Transverse colon (tissue), 4 donors: ENCODE measurements around the gene CNNM2. TPM values are rescaled to one million over a fixed set of nuclear protein-coding genes. Genes with fewer than 3 reads are reported as not detected.
A peak's percentile ranks its signal among the peaks of the same experiment; 100 is the strongest.

Experiments used
- DNase-seq: peaks from one replicate; pipeline ENCODE4 v3.0.0-alpha.2; 2019
- H3K27ac ChIP-seq, 4 donors: fragments of 200-600 bp; sonication (generic); 2 replicates each; pipeline ENCODE4 v1.5.1; 2016 to 2018; ENCODE audit warnings: inconsistent platforms in 4 of 4
- H3K27me3 ChIP-seq: fragments of 200-600 bp; sonication (generic); 2 replicates; pipeline ENCODE4 v1.5.1; 2017; ENCODE audit warnings: inconsistent platforms
- H3K36me3 ChIP-seq, 4 donors: fragments of 200-600 bp; sonication (generic); 2 replicates each; pipeline ENCODE4 v1.5.1; 2017 to 2019; ENCODE audit warnings: inconsistent platforms in 4 of 4
- H3K4me1 ChIP-seq, 4 donors: fragments of 200-600 bp; sonication (generic); 2 replicates each; pipeline ENCODE4 v1.5.1; 2017 to 2020; ENCODE audit warnings: inconsistent platforms in 4 of 4
- H3K4me3 ChIP-seq, 4 donors: fragments of 200-600 bp; sonication (generic); 1 replicate in 1 of 4; 2 replicates in 3 of 4; pipeline versions ENCODE4 v1.5.1 to v1.6.1; 2017 to 2019; ENCODE audit warnings: inconsistent platforms in 4 of 4
- H3K9me3 ChIP-seq, 2 donors: fragments of 200-600 bp; sonication (generic); 2 replicates each; pipeline ENCODE4 v1.5.1; 2017 to 2019; ENCODE audit warnings: inconsistent platforms in 2 of 2
- CTCF ChIP-seq, 5 experiments: fragments of 200-600 bp in 3 of 5; fragments of 450-650 bp in 2 of 5; sonication (generic) in 3 of 5; IDR thresholded peaks; 1 replicate in 2 of 5; 2 replicates in 3 of 5; pipeline ENCODE4 v1.5.1; 2016 to 2017; ENCODE audit warnings: antibody characterized with exemption in 5 of 5, inconsistent platforms in 3 of 5, mild to moderate bottlenecking in 2 of 5, moderate library complexity in 1 of 5
- EP300 ChIP-seq: sonication (generic); formaldehyde crosslinking; IDR thresholded peaks from one replicate; pipeline ENCODE4 v1.6.1; 2017; ENCODE audit warnings: antibody characterized with exemption, low read depth
- POLR2A ChIP-seq: fragments of 450-650 bp; IDR thresholded peaks from one replicate; pipeline ENCODE4 v1.6.1; 2016; ENCODE audit warnings: antibody characterized with exemption, mild to moderate bottlenecking, moderate library complexity
- POLR2AphosphoS5 ChIP-seq, 3 donors: sonication (generic); formaldehyde crosslinking; IDR thresholded peaks; one replicate each; pipeline ENCODE4 v1.6.1; 2016; ENCODE audit warnings: antibody characterized with exemption in 3 of 3
- WGBS, 2 donors: methylation state at CpG; one replicate each; pipeline ENCODE4 v1.1.5; 2018; ENCODE audit warnings: low coverage in 1 of 2; 5-methylcytosine and 5-hydroxymethylcytosine counted together
- in situ Hi-C, 4 donors: fragments of 200-750 bp; cut with MboI; loops; one replicate each; pipeline versions ENCODE4 v1.15.0 to v1.15.1; 2017; ENCODE audit warnings: low sequenced_read_pairs in 3 of 4, low pct_ligation_motif_present in 1 of 4, low pct_unique_long_range_greater_than_20kb in 1 of 4
- intact Hi-C: fragments of 100-400 bp; cut with DNase I; formaldehyde crosslinking; loops from one replicate; pipeline ENCODE4 v1.15.1; 2023; ENCODE audit warnings: low total_unique reads
- total RNA-seq, 4 donors: library from RNA; depleted of rRNA; stranded (reverse); fragments of >200 nt; gene quantifications; one replicate each; pipeline ENCODE4 v1.1.0, GENCODE V29; 2016

Gene CNNM2
- total RNA-seq, 4 donors from 2014 or later, result 48.0 to 144 (median 100) TPM

GRCh38 chr10:103058034-103058433, 139.9 kb downstream of the CNNM2 start:
- Histone ChIP-seq H3K4me1 (peaks cover 0 to 6% (median 0%) of the 10 kb centered on the region in 4 donors), H3K4me3 (no peak overlapping the region), H3K27ac (no peak overlapping the region), H3K9me3 (no peaks in the 10 kb centered on the region), H3K27me3 (no peaks in the 10 kb centered on the region), H3K36me3 (no peaks in the 10 kb centered on the region)
- intact Hi-C loops (no loop called here), in situ Hi-C loops (loop anchor here in 3 of 4 donors (10.0 to 25.0 kb wide), 2 partner anchors 133 to 321 kb away; partner anchors contain the start of gene WBP1L (in 2 of the 3))
- WGBS, 2 donors, result 73 to 82% methylated on average over 3 of the region's 3 CpGs
- DNase-seq, result no peak
- TF ChIP-seq POLR2A, result no peak
- no peak for TF ChIP-seq CTCF (IDR thresholded peaks at IDR 0.05)
- TF ChIP-seq EP300, result no peak
- TF ChIP-seq POLR2AphosphoS5 (IDR thresholded peaks at IDR 0.05), result no peak

- Histone ChIP-seq H3K27ac (no peak overlapping the region), H3K4me3 (no peak overlapping the region), H3K4me1 (no peaks in the 10 kb centered on the region), H3K27me3 (no peaks in the 10 kb centered on the region), H3K36me3 (no peaks in the 10 kb centered on the region), H3K9me3 (no peaks in the 10 kb centered on the region)
- in situ Hi-C loops (loop anchor here (10.0 to 25.0 kb wide), 5 partner anchors 126 to 323 kb away; partner anchors contain the start of genes CYP17A1 (in 2 of the 4), WBP1L (in 2 of the 4) and CNNM2 (in 1 of the 4)), intact Hi-C loops (no loop called here)
- TF ChIP-seq EP300, result no peak
- no peak for TF ChIP-seq POLR2AphosphoS5 (IDR thresholded peaks at IDR 0.05)
- no peak for TF ChIP-seq CTCF (IDR thresholded peaks at IDR 0.05)
- TF ChIP-seq POLR2A, result no peak
- 82 to 96% methylated on average over 2 of the region's 2 CpGs for WGBS, 2 donors
- no peak for DNase-seq
These were observed 142.5 kb downstream of the CNNM2 start for GRCh38 chr10:103060575-103060974.

- H3K4me1 ChIP-seq, result no peaks in the 10 kb centered on the region
- peak in 1 of 5 experiments; percentile 3 for TF ChIP-seq CTCF (IDR thresholded peaks at IDR 0.05)
- TF ChIP-seq POLR2A, result no peak
- in situ Hi-C loops (loop anchor here (10.0 to 25.0 kb wide), 5 partner anchors 128 to 326 kb away; partner anchors contain the start of genes CYP17A1 (in 2 of the 4), WBP1L (in 2 of the 4) and CNNM2 (in 1 of the 4)), intact Hi-C loops (no loop called here)
- DNase-seq, result no peak
- H3K4me3 ChIP-seq, result no peak overlapping the region
- H3K36me3 ChIP-seq, result no peaks in the 10 kb centered on the region
- 80 to 84% methylated on average over 1 to 15 of the region's 15 CpGs for WGBS, 2 donors
- no peaks in the 10 kb centered on the region for H3K9me3 ChIP-seq
- no peaks in the 10 kb centered on the region for H3K27me3 ChIP-seq
- H3K27ac ChIP-seq, result no peak overlapping the region
These were observed 144.9 kb downstream of the CNNM2 start for GRCh38 chr10:103062854-103063590.

GRCh38 chr10:103064956-103065355, 146.9 kb downstream of the CNNM2 start:
- Histone ChIP-seq H3K4me1 (no peaks in the 10 kb centered on the region), H3K36me3 (no peaks in the 10 kb centered on the region), H3K27me3 (no peaks in the 10 kb centered on the region), H3K9me3 (no peaks in the 10 kb centered on the region), H3K4me3 (no peak overlapping the region), H3K27ac (no peak overlapping the region)
- WGBS, 2 donors, result 95 to 100% methylated on average over 3 to 4 of the region's 4 CpGs
- intact Hi-C loops (no loop called here), in situ Hi-C loops (loop anchor here (5.0 to 25.0 kb wide), 6 partner anchors 130 to 328 kb away; partner anchors contain the start of genes CNNM2 (in 2 of the 4), CYP17A1 (in 2 of the 4) and WBP1L (in 2 of the 4))
- no peak for TF ChIP-seq CTCF (IDR thresholded peaks at IDR 0.05)
- no peak for TF ChIP-seq EP300
- no peak for TF ChIP-seq POLR2A
- TF ChIP-seq POLR2AphosphoS5 (IDR thresholded peaks at IDR 0.05), result no peak
- DNase-seq, result no peak
